ENCODE results near the gene FZR1.
"Not testable (repeated sequence)": the region's sequence is repeated elsewhere in the genome, so short reads cannot be mapped to it uniquely, and the experiment has no call there.

The FZR1 gene

DNA sequence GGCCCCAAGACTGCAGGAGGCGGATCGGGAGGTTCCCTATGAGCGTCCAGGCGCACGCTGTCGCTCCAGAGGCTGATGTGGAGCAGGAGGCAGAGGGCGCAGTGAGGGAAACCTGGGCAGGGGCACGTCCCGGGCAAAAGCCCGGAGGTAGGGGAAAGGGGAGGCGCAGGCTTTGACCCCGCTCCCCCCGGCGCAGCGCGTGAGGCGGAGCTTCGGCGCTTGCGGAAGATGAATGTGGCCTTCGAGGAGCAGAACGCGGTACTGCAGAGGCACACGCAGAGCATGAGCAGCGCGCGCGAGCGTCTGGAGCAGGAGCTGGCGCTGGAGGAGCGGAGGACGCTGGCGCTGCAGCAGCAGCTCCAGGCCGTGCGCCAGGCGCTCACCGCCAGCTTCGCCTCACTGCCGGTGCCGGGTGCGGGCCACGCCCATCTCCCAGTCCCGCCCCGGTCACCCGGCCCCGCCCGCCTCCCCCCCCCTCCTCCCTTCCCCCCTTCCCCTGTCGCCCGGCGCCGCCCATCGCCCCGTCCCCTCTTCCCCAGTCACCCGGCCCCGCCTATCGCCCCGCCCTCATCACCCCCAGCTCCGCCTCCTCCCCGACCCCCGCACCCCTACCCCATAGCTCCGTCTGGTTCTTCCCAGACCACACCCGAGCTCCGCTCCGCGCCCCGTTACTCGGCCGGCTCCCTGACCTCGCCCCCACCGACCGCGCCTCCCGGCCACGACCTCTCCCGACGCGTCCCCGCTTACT, 70.8 kb downstream of the FZR1 start:
- H3K36me3 Mint-ChIP-seq (ENCODE audit: low read depth) = peaks cover 20% of the 10 kb centered on the region
- no peak overlapping the region for H3K27ac Mint-ChIP-seq
- H3K27me3 Mint-ChIP-seq (ENCODE audit: low read depth, poor library complexity) = peaks cover 76% of the 10 kb centered on the region
- H3K4me3 Mint-ChIP-seq = peak overlapping the region; percentile 75
- peak; percentile 83 for DNase-seq
- peaks cover 22% of the 10 kb centered on the region for H3K4me1 Mint-ChIP-seq
- H3K9me3 Mint-ChIP-seq = no peaks in the 10 kb centered on the region
- no peak for TF ChIP-seq CTCF (IDR thresholded peaks at IDR 0.05)

- no peak for DNase-seq
Measured at GRCh38 chr19:3577723-3578344, 71.7 kb downstream of the FZR1 start.

GRCh38 chr19:3578390-3578789, 72.3 kb downstream of the FZR1 start:
- Mint-ChIP-seq H3K4me3 (no peak overlapping the region), H3K27me3 (ENCODE audit: low read depth, poor library complexity) (peaks cover 87% of the 10 kb centered on the region), H3K9me3 (no peaks in the 10 kb centered on the region), H3K27ac (no peak overlapping the region), H3K4me1 (peaks cover 18% of the 10 kb centered on the region), H3K36me3 (ENCODE audit: low read depth) (peaks cover 20% of the 10 kb centered on the region)
- no peak for TF ChIP-seq CTCF (IDR thresholded peaks at IDR 0.05)
- DNase-seq = no peak

More at GRCh38 chr19:3577723-3578344, 71.7 kb downstream of the FZR1 start:
- H3K4me1 Mint-ChIP-seq = peaks cover 18% of the 10 kb centered on the region
- peaks cover 20% of the 10 kb centered on the region for H3K36me3 Mint-ChIP-seq (ENCODE audit: low read depth)
- no peak for TF ChIP-seq CTCF (IDR thresholded peaks at IDR 0.05)
- no peak overlapping the region for H3K4me3 Mint-ChIP-seq
- H3K27ac Mint-ChIP-seq = no peak overlapping the region
- H3K27me3 Mint-ChIP-seq (ENCODE audit: low read depth, poor library complexity) = peaks cover 82% of the 10 kb centered on the region
- H3K9me3 Mint-ChIP-seq = no peaks in the 10 kb centered on the region

GRCh38 chr19:3580156-3580934, 74.2 kb downstream of the FZR1 start:
- Mint-ChIP-seq H3K9me3 (no peaks in the 10 kb centered on the region), H3K36me3 (ENCODE audit: low read depth) (peaks cover 3% of the 10 kb centered on the region), H3K27me3 (ENCODE audit: low read depth, poor library complexity) (peaks cover 90% of the 10 kb centered on the region), H3K4me1 (peaks cover 12% of the 10 kb centered on the region), H3K27ac (no peak overlapping the region), H3K4me3 (no peak overlapping the region)
- TF ChIP-seq CTCF (IDR thresholded peaks at IDR 0.05) = no peak
- no peak for DNase-seq

GRCh38 chr19:3581792-3582191, 75.7 kb downstream of the FZR1 start:
- H3K9me3 Mint-ChIP-seq; H3K27ac Mint-ChIP-seq; DNase-seq; H3K4me1 Mint-ChIP-seq; H3K36me3 Mint-ChIP-seq (ENCODE audit: low read depth); H3K4me3 Mint-ChIP-seq: not testable (repeated sequence)
- H3K27me3 Mint-ChIP-seq (ENCODE audit: low read depth, poor library complexity) = peaks cover 88% of the 10 kb centered on the region

- not testable (repeated sequence) for H3K9me3 Mint-ChIP-seq; DNase-seq; H3K4me3 Mint-ChIP-seq; H3K4me1 Mint-ChIP-seq; H3K36me3 Mint-ChIP-seq (ENCODE audit: low read depth); H3K27ac Mint-ChIP-seq
- peaks cover 86% of the 10 kb centered on the region for H3K27me3 Mint-ChIP-seq (ENCODE audit: low read depth, poor library complexity)
Measured at GRCh38 chr19:3584036-3584802, 78.1 kb downstream of the FZR1 start.

Measured in nephron progenitor cell (in vitro differentiated cells).